ENCODE results near the gene PLD1.
"Not testable (repeated sequence)": the region's sequence is repeated elsewhere in the genome, so short reads cannot be mapped to it uniquely, and the experiment has no call there.

Gene PLD1

DNA sequence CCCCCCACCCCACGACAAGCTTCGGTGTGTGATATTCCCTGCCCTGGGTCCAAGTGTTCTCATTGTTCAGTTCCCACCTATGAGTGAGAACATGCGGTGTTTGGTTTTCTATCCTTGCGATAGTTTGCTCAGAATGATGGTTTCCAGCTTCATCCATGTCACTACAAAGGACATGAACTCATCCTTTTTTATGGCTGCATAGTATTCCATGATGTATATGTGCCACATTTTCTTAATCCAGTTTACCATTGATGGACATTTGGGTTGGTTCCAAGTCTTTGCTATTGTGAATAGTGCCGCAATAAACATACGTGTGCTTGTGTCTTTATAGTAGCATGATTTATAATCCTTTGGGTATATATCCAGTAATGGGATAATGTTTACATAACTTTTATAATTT lies 4.4 kb upstream of the PLD1 start:
- DNase-seq (ENCODE audit: low read depth in 2 of 2): not testable (repeated sequence)

DNA sequence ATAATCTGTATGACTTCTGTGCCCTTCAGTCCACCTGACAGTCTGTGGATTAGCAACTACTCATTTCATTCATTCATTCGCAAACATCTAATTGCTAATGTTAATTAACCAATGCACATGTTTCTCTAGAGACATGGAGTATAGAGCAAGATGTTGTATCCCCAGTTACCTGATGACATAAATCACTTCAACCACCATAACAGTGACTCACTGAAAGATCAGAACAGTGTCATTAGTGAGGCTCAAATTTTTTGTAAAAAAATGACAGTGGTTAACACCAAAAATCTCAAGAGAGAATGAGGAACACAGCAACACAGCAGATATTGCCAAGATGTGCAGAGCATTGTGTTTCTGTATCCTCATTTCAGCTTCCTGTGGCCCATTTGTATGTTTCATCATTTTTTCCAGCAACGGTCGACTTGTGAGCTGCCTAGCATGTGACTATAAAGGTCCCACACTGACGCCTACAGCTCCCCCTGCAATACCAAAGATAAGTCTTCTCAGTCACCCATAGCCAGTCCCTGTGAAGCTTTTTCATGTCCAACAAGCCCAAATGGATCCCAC lies 3.7 kb upstream of the PLD1 start:
- DNase-seq (ENCODE audit: low read depth in 2 of 2): no peak

DNA sequence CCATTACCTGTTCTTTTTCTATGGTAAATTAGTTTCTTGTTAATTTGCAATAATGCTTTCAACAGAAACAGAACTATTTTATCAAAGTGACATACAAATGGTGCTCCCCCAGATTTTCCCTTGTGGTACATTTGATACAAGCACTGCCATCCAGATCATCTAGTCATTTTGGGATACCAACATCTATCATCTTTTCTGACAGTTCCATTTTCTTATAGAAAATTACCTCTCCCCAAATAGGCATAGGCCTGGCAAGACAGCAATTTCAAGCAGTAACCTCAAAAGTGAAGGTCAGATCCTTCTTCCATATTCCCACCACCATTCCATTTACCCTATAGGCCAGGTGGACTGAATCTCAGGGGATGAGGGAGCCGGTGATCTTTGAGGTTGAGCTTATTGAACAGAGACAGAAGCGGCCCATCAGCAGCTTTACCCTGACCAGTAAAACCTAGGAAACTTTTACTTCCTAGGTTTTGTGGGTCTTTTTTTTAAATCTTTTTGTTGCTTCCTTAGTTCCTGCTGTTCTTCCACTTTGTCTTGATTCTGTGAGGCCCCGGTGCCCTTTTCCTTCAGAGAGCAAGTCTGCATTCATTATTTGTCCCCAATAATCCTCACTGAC lies 3.1 kb upstream of the PLD1 start:
- no peak for DNase-seq (ENCODE audit: low read depth in 2 of 2)

DNA sequence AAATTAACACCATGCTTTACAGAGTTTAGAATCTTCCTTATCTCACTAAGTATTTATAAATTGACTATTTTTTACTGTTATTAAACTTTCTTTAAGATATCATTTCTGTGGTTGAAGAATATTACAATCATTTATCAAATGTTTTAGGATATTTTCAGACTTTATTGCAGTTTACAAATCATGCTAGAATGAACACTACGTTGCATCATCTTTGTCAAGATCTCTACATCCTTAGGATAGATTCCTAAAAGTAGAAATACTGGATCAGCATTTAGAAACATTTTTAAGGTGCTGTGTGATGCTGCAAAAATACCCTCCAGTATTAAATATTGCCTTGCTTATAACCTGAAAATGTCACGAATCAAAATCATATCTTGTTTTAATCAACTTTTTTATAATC lies 2.5 kb upstream of the PLD1 start:
- DNase-seq (ENCODE audit: low read depth in 2 of 2): no peak

DNA sequence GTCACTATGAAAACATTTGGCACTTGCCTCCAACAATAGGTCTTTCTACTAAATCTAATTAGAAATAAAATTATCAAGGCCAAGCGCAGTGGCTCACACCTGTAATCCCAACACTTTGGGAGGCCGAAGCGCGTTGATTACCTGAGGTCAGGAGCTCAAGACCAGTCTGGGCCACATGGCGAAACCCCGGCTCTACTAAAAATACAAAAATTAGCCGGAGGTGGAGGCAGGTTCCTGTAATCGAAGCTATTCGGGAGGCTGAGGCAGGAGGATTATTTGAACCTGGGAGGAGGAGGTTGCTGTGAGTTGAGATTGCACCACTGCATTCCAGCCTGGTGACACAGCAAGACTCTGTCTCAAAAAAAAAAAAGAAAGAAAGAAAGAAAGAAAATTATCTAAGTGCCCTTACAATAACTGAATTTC lies 1.6 kb upstream of the PLD1 start:
- DNase-seq (ENCODE audit: low read depth in 2 of 2): no peak

DNA sequence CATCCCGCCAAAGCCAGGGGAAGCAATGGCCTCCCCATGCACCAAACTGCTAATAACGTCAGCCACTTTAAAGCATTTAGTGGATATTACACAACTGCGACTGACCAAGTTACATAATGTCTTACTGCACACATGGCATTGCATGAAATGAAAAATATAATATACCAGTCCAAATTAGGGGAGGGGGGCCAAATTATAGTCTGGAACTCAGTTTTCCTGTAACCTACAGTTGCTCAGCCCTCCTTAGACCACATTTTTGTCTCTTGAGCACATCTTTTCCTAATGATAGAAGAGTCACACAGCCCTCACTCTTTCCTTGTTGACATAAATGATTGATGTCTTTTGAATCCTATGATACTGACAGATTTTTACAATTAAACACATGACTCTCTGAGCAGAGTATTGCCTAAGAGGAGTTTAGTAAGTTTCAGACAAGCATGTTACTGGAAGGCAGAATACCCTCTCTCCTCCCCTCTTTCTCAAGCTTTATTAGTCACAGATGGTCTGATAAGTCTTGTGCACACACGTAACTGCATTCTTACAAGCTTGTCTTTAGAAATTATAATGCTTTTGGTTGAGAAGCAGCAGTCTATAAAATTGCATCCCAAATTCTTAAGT lies 1.1 kb upstream of the PLD1 start:
- DNase-seq (ENCODE audit: low read depth in 2 of 2): no peak

DNA sequence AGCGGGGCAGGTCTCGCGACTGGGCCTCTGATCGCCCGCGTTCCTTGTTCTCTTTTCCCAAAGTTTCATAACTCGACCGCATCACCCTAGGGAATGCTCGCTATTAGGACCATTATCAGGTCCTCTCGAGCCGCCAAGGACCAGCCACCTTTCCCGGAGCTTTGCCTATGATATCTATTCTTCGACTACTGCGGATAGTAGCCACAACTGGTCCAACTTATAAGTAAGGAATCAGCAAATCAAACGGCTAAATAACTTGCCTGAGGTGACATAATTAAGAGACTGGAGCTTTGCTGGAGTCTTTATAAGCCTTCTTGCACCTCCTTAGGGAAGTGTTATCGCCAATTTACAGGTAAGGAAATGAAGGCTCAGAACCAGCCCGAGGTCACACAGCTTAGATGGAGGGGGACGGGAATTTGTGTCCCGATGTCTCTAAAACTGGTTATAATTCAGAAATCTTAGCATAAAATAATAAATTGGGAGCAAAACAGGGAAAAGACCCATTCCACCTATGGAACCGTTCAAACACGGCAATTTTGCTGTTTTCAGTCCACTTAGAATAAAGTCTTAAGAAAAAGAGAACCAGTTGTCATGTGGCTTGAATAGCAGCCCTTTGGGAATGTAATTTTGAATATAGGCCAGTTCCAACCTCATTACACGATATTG lies 479 bp upstream of the PLD1 start:
- DNase-seq (ENCODE audit: low read depth in 2 of 2): no peak

DNA sequence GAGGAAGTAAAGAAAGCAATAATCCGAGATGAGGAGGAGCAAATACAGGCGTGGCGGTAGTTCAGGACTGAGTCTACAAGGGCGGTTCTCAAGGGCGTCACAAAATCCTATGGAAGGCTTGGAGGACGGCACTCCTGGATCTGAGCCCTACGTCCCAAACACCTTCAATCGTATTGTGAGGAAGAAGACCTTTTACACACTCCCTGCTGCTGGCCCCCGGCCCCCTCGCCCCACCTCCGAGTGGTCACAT lies 747 bp downstream of the PLD1 start:
- no peak for DNase-seq (ENCODE audit: low read depth in 2 of 2)

DNA sequence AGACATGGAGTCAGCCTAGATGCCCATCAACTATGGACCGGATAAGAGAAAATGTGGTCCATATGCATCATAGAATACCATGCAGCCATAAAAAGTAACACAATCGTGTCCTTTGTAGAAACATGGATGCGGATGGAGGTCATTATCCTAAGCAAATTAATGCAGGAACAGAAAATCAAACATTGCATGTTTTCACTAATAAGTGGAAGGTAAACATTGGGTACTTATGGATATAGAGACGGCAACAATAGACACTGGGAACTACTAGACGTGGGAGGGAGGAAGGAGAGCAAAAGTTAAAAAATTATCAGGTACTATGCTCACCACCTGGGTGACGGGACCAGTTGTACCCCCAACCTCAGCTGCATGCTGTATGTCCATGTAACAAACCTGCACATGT lies 2.5 kb downstream of the PLD1 start:
- no peak for DNase-seq (ENCODE audit: low read depth in 2 of 2)

DNA sequence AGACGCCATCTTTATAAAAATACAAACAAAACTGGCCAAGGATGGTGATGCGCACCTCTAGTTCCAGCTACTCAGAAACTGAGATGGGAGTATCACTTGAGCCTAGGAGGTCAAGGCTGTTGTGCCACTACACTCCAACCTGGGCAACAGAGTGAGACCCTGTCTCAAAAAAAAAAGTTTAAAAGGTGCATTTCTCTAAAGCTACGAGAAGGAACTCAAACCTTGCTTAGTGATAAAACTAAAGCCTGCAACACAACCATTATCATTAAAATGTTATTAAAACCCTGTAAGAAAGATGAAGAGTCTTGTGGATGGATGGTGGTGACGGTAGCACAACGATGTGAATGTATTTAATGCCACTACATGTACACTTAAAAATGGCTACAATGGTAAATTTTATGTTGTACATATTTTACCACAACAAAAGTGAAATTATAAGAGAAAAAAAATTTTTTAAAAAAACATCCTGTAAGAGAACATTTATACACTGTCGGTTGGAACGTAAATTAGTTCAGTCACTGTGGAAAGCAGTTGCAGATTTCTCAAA lies 3.1 kb downstream of the PLD1 start:
- DNase-seq (ENCODE audit: low read depth in 2 of 2): no peak

DNA sequence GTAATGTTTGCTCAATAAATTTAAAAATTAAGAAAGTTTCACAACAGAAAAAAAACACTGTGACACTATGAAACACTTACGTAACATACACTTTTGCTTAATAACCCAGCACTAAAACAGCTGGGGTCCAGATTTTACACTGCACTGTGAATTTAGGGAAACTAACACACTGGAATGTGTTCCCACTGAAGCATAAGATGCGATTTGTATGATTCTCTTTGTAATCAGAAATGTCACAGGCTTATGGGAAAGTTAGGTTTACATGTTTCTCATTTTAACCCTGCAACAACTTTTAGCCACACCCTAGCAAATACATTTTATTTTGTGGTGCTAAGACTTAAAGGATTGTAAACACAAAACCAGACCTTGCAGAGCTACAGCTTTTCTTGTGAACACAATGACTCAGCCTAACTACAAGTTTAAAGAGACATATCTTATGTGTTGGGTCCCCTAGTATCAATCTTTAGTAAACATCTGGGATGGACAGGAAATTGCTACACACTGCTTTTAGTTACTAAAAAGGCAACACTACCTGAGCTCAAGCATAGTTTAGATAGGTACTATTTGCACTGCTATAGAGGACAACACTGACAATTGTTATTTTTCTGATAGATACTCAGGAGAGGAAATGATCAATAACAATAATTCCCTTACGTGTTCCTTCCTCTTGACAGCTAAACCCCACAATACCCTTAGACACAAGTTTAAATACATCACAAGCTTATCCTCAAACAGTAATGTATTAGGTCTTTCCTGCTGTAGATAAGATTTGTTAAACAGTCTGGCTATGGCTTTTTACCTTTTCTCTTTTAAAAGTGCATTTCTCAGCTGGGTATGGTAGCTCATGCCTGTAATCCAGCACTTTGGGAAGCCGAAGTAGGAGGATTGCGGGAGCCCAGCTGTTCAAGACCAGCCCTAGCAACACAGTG lies 3.8 kb downstream of the PLD1 start:
- no peak for DNase-seq (ENCODE audit: low read depth in 2 of 2)

DNA sequence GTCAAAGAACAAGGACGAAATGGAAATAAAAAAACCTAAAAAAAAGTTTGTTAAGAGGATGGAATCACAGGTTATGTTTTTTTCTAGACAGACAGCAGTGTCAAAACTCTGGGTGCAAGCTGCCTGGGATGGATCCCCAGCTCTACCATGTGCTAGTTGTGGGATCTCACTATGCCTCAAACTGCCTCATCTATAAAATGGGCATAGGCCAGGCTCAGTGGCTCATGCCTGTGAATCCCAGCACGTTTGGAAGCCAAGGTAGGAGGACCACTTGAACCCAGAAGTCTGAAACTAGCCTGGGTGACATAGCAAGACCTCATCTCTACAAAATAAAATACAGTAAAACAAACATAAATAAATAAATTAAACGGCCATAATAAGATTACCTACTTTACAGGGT lies 4.6 kb downstream of the PLD1 start:
- no peak for DNase-seq (ENCODE audit: low read depth in 2 of 2)

DNA sequence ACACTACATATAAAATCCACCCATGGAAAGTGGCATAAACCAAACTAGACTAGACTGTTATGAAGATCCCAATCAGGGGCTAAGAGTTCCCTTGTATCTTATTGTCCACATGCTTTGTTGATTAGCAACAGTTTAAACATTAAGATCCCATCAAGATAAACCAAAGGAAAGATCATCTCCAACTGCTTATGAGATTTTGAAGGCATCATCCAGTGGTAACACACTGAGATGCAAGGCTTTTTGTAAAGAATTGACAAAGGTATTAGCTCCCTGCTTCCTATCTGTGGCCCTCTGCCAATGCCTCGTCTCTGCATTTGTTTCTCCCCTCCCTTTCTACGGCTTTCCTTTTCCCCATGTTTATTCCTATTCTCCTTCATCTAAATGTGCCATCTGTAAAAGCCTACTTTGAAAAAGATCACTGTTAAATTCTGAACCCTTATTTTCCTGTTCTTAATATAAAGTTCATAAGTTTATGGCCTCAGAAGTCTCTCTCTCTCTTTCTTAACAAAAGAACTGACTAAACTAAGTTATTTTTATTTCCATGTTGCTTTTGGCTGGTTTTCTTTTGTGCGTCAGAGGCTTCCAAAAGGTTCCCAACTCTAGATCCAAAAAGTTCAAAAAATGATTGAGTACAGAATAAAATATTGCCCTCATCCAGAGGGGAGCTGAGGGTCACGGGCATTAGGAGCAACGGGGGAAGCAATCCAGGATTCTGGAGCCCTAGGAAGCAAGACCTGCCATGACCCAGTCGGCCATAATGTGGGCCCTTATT lies 5.5 kb downstream of the PLD1 start:
- no peak for DNase-seq (ENCODE audit: low read depth in 2 of 2)

DNA sequence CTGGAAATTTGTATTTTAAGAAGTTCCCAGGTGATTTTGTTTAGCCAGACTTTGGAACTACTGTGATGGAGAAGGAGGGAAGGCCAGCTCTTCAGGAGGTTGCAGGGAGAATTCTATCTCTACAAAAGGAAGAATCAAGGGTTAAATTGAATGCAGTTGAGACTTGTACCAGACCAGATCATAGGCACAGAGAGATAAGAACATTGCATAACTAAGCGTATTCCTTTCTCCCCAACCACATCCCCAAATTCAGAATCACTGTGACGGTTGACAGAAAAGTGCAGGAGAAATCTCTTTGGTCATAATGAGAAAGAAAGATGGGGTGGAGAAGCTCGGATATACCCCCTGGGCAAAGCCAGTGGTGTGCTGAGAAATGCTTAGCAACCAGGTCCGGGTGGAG lies 7.2 kb downstream of the PLD1 start:
- no peak for DNase-seq (ENCODE audit: low read depth in 2 of 2)

DNA sequence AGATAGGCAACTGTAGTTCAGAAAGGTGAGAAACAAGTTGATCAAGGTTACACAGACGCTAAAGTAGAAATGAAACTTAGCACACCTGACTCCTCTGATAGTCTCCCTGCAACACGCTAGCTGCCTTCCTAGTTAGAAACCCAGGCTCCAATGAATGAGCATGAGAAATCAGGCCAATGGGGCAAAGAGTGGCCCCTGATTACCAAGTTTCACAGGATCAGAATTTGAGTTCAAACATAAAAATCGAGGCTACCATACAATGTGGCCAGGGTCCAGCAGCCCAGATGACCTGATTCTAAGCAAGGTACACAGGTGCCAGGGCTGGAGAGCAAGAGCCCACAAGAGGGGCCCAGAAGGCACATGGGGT lies 7.7 kb downstream of the PLD1 start:
- DNase-seq (ENCODE audit: low read depth in 2 of 2): no peak

DNA sequence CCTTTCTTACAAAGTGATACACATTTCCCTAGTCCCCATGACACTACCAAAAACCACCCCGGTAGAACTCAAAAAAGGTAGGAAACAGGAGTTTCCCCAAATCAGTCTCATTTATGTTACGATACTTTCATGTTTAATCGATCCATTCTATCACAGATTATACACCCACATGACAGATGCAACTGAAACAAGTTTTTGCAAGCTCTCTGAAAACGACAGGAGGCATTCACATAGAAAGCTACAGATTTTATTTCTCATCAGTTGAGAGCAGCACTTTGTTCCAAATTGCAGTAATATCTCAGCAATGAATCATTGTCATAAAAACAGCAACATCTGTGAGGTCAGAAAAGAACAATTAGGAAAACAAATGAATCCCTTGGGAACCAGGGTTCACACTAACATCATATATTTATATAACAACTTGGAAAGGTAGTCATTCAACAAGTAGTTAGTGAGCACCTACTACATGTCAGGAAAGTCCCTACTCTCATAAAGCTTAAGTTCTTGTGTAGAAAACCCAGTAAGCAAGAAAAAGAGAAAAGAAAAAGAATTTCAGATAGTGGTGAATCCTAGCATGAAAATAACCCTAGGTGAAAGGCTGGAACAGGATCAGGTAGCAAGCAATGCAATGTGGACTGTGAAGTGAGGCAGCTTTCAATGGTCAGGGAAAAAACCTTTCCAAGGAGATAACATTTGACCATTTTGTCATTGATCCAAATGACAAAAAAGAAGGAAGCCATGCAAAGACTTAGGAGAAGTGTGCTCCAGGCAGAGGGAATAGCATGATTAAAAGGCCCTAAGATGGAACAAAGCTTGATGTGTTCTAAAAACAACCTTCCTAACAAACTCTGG lies 8.3 kb downstream of the PLD1 start:
- no peak for DNase-seq (ENCODE audit: low read depth in 2 of 2)

DNA sequence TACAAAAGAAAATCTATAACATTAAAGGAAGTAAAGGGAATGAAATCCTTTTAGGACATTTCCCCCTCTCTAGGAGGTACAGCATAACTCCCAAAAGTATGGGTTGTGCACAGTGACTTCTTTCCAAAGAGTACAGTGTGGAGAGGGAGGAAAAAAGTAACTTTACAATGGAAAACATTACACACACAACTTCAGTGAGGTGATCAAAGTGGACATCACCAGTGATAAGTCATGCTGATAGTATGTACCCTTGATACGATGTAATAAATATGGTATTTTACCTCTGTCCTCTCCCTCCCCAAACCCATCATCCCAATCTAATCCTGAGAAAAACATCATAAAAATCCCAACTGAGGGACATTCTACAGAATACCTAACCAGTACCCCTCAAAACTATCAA lies 10.8 kb downstream of the PLD1 start:
- DNase-seq (ENCODE audit: low read depth in 2 of 2): no peak

DNA sequence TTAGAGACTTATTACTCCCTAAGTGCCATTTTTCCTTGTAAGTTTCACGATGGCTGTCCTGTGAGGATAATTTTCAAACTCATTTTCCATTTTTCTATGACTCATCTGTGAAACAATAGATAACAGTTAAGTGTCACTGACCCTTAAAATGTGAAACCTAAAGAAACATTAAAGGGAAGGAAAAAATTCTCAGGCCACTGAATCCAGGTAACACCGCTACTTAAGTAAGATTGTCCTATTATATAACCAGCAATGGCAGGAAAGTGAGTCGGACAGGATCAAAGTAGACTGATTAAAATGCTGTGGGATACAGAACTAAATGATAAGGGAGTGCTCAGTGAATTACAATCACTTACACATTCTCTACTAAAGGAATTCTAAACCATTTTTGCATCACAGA lies 12.4 kb downstream of the PLD1 start:
- no peak for DNase-seq (ENCODE audit: low read depth in 2 of 2)

DNA sequence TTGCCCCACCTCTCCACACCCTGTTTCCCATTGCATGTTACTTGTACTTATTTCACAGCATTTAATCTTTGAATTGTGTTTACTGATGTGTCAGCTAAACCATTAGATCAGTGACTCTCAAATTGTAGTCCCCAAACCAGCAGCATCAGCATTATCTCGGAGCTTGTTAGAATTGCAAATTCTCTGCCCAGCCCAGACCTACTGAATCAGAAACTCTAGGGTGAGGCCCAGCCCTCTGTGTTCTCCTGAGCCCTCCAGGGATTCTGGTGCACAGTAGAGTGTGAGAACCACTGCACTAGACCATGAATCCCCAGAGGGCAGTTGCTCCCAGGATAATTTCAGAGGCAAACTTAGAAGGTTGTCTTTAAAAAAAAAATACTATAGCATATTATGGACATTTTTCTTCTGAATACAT lies 13.0 kb downstream of the PLD1 start:
- no peak for DNase-seq (ENCODE audit: low read depth in 2 of 2)

DNA sequence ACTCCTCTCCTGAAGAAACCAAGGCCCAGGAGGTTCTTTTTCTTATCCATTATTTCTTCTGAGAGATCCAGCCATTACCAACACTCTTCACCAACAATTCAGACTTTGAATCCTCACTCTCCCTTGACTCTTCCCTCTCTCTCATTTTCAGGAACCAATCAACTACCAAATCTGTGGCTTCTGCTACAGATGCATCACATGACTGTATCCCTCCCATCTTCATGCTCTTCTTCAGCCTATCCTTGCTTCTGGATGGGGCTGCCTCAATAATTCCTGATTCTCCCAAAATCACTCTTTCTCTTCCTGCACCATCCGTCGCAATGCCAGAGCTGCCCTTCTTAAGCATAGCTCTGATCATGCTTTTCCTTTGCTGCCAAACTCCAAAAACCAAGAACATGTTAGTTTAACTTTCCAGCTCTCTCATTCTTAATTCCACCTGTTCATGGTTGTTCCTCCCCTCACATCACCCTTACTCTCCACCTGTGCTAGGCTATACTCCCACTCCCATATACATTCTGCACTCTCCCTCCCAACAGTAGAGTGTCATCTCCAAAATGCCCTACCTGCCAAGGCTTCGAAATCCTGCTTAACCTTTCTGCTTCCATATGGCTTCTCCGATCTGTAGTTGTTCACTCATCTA lies 13.5 kb downstream of the PLD1 start:
- no peak for DNase-seq (ENCODE audit: low read depth in 2 of 2)

Data from stimulated activated CD8-positive, alpha-beta memory T cell treated with anti-CD3 and anti-CD28 coated beads, Interleukin-2, amount 100 ng/mL, for 48 hours (primary cell).